H9 (cell line): ENCODE results near the gene SKP2. TPM values are rescaled to one million over a fixed set of nuclear protein-coding genes. Genes with fewer than 3 reads are reported as not detected.

Experiments
- DNase-seq: peaks from one replicate; pipeline ENCODE4 v3.0.0-alpha.2; 2017
- H2AFZ ChIP-seq: one replicate; pipeline ENCODE4 v1.6.1; 2013; ENCODE audit warnings: mild to moderate bottlenecking, low read length, control low read depth, moderate library complexity
- H2AK5ac ChIP-seq: 2 replicates; pipeline ENCODE4 v1.6.1; 2013; ENCODE audit warnings: low read length, control low read depth, mixed read lengths; ENCODE audit not compliant: insufficient read length
- H2BK120ac ChIP-seq: one replicate; pipeline ENCODE4 v1.6.1; 2013; ENCODE audit warnings: low read depth, mild to moderate bottlenecking, low read length, control low read depth, inconsistent platforms; ENCODE audit not compliant: poor library complexity, severe bottlenecking
- H2BK12ac ChIP-seq: 2 replicates; pipeline ENCODE4 v1.6.1; 2013; ENCODE audit warnings: low read length, control low read depth, mixed read lengths, low read depth; ENCODE audit not compliant: insufficient read length
- H2BK15ac ChIP-seq: 2 replicates; pipeline ENCODE4 v1.6.1; 2013; ENCODE audit warnings: low read depth, low read length, control low read depth
- H2BK20ac ChIP-seq: one replicate; pipeline ENCODE4 v1.6.1; 2013; ENCODE audit warnings: low read depth, mild to moderate bottlenecking, low read length, control low read depth, inconsistent platforms; ENCODE audit not compliant: poor library complexity, severe bottlenecking
- H2BK5ac ChIP-seq: 2 replicates; pipeline ENCODE4 v1.6.1; 2013; ENCODE audit warnings: low read length, control low read depth, mixed read lengths; ENCODE audit not compliant: insufficient read length
- H3K14ac ChIP-seq: 2 replicates; pipeline ENCODE4 v1.6.1; 2013; ENCODE audit warnings: low read length, control low read depth; ENCODE audit not compliant: insufficient read depth
- H3K18ac ChIP-seq: 2 replicates; pipeline ENCODE4 v1.6.1; 2013; ENCODE audit warnings: low read depth, mild to moderate bottlenecking, mixed read lengths, low read length, control low read depth; ENCODE audit not compliant: insufficient read length
- H3K23ac ChIP-seq: 2 replicates; pipeline ENCODE4 v1.6.1; 2013; ENCODE audit warnings: low read length, control low read depth, mixed read lengths, low read depth; ENCODE audit not compliant: insufficient read length
- H3K23me2 ChIP-seq: 2 replicates; pipeline ENCODE4 v1.6.1; 2013; ENCODE audit warnings: low read depth, mild to moderate bottlenecking, mixed read lengths, low read length, control low read depth; ENCODE audit not compliant: insufficient read length, poor library complexity, severe bottlenecking
- H3K27ac ChIP-seq: 2 replicates; pipeline ENCODE4 v1.5.1; 2013; ENCODE audit warnings: low read length, control low read depth, mixed read lengths, low read depth; ENCODE audit not compliant: insufficient read length
- H3K27me3 ChIP-seq: 2 replicates; pipeline ENCODE4 v1.6.1; 2013; ENCODE audit warnings: low read length, control low read depth, inconsistent platforms; ENCODE audit not compliant: insufficient read depth
- H3K4ac ChIP-seq: 2 replicates; pipeline ENCODE4 v1.6.1; 2013; ENCODE audit warnings: low read depth, mild to moderate bottlenecking, control low read depth, inconsistent platforms, low read length, moderate library complexity
- H3K4me1 ChIP-seq: 2 replicates; pipeline ENCODE4 v1.6.1; 2013; ENCODE audit warnings: low read length, control low read depth, inconsistent platforms; ENCODE audit not compliant: insufficient read depth
- H3K4me2 ChIP-seq: 2 replicates; pipeline ENCODE4 v1.6.1; 2013; ENCODE audit warnings: low read length, control low read depth, mixed read lengths; ENCODE audit not compliant: insufficient read length, insufficient read depth
- H3K56ac ChIP-seq: 2 replicates; pipeline ENCODE4 v1.6.1; 2013; ENCODE audit warnings: low read depth, mild to moderate bottlenecking, mixed read lengths, low read length, control low read depth; ENCODE audit not compliant: insufficient read length
- H3K79me1 ChIP-seq: 2 replicates; pipeline ENCODE4 v1.6.1; 2013; ENCODE audit warnings: low read depth, mild to moderate bottlenecking, moderate library complexity, low read length, control low read depth, inconsistent platforms; ENCODE audit not compliant: insufficient read depth, poor library complexity, severe bottlenecking
- H3K79me2 ChIP-seq: 2 replicates; pipeline ENCODE4 v1.6.1; 2013; ENCODE audit warnings: low read length, control low read depth, inconsistent platforms; ENCODE audit not compliant: insufficient read depth
- H3K9ac ChIP-seq: 2 replicates; pipeline ENCODE4 v1.6.1; 2013; ENCODE audit warnings: low read length, control low read depth, mixed read lengths; ENCODE audit not compliant: insufficient read length; ENCODE audit errors: extremely low read depth
- H3K9me3 ChIP-seq: one replicate; pipeline ENCODE4 v1.6.1; 2013; ENCODE audit warnings: low read depth, low read length, inconsistent platforms; ENCODE audit not compliant: control insufficient read depth
- H3T11ph ChIP-seq: one replicate; pipeline ENCODE4 v1.6.1; 2013; ENCODE audit warnings: mild to moderate bottlenecking, low read length, control low read depth, inconsistent platforms
- H4K20me1 ChIP-seq: one replicate; pipeline ENCODE4 v1.6.1; 2013; ENCODE audit not compliant: control insufficient read depth, insufficient read length, insufficient read depth
- H4K5ac ChIP-seq: 2 replicates; pipeline ENCODE4 v1.6.1; 2013; ENCODE audit warnings: low read depth, mild to moderate bottlenecking, mixed read lengths, low read length, control low read depth; ENCODE audit not compliant: insufficient read length
- H4K8ac ChIP-seq: replicated peaks from 2 replicates; pipeline ENCODE4 v1.6.1; 2013; ENCODE audit warnings: low read length, control low read depth, mixed read lengths, low read depth; ENCODE audit not compliant: insufficient read length
- H4K91ac ChIP-seq: 2 replicates; pipeline ENCODE4 v1.6.1; 2013; ENCODE audit warnings: low read depth, mild to moderate bottlenecking, moderate library complexity, mixed read lengths, low read length, control low read depth; ENCODE audit not compliant: insufficient read length
- H3K27ac Mint-ChIP-seq, 3 experiments: 2 replicates in 2 of 3; 3 replicates in 1 of 3; pipeline ENCODE4 v1.8.0; 2020 to 2021; ENCODE audit warnings: mixed read lengths in 3 of 3, mild to moderate bottlenecking in 1 of 3, moderate library complexity in 1 of 3
- H3K27me3 Mint-ChIP-seq: 2 replicates; pipeline ENCODE4 v1.8.0; 2021; ENCODE audit warnings: low read depth, mild to moderate bottlenecking, moderate library complexity, mixed read lengths
- H3K36me3 Mint-ChIP-seq, 3 experiments: 2 replicates in 2 of 3; 3 replicates in 1 of 3; pipeline ENCODE4 v1.8.0; 2020 to 2021; ENCODE audit warnings: low read depth in 3 of 3, mixed read lengths in 3 of 3; ENCODE audit not compliant: insufficient read depth in 1 of 3
- H3K4me1 Mint-ChIP-seq, 2 experiments: 2 replicates each; pipeline ENCODE4 v1.8.0; 2020; ENCODE audit warnings: mixed read lengths in 2 of 2
- H3K4me3 Mint-ChIP-seq, 2 experiments: 2 replicates in 1 of 2; 3 replicates in 1 of 2; pipeline ENCODE4 v1.8.0; 2020 to 2021; ENCODE audit warnings: mild to moderate bottlenecking in 2 of 2, mixed read lengths in 2 of 2, moderate library complexity in 1 of 2
- H3K9me3 Mint-ChIP-seq, 2 experiments: 2 replicates in 1 of 2; 3 replicates in 1 of 2; pipeline ENCODE4 v1.8.0; 2020; ENCODE audit warnings: mild to moderate bottlenecking in 2 of 2, mixed read lengths in 2 of 2, moderate library complexity in 1 of 2
- total RNA-seq: library from RNA; stranded (reverse); gene quantifications from 2 replicates; pipeline ENCODE4 v1.2.1, GENCODE V29; 2021
- TF ChIP-seq, protein P1 (sequence below): fragments of 200-600 bp; sonication (generic); conservative IDR thresholded peaks from 3 replicates; pipeline ENCODE4 v1.8.0; 2021; ENCODE audit warnings: antibody characterized with exemption, mild to moderate bottlenecking

The SKP2 gene
- total RNA-seq, 1 experiment from 2014 or later, result 103 TPM

DNA sequence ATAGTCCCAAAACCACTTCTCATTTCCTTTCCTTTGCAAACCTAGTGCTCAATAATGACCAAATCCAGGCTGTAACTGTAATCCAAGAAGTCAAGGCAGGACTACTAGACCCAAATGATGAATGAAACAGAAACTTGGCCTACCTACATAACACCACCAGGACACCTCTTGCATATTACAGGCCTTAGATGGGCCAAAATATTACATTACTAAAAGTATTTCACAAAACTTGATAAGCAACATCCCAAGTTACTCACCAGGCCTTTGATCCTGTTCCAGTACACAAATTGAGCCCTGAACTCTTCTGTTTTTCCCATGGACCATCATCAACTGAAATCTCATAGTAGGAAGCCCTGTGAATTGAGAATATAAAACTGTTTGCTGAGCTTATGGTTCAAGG is 55.0 kb downstream of the SKP2 start:
- no peak overlapping the region for H4K91ac ChIP-seq
- H3K4me1 ChIP-seq, result no peaks in the 10 kb centered on the region
- H3K23me2 ChIP-seq, result no peaks in the 10 kb centered on the region
- no peak overlapping the region for H2BK120ac ChIP-seq
- H3K4me2 ChIP-seq, result no peak overlapping the region
- H3K4me3 Mint-ChIP-seq, result no peak overlapping the region
- H2BK20ac ChIP-seq, result no peak overlapping the region
- no peaks in the 10 kb centered on the region for H3K9me3 Mint-ChIP-seq
- no peaks in the 10 kb centered on the region for H3K79me2 ChIP-seq
- H3K18ac ChIP-seq, result no peak overlapping the region
- H3K79me1 ChIP-seq, result no peaks in the 10 kb centered on the region
- no peak for DNase-seq
- no peak overlapping the region for H2AK5ac ChIP-seq
- no peaks in the 10 kb centered on the region for H4K20me1 ChIP-seq
- no peaks in the 10 kb centered on the region for H3K9me3 ChIP-seq
- no peak overlapping the region for H2BK12ac ChIP-seq
- no peak overlapping the region for H2AFZ ChIP-seq
- TF ChIP-seq, protein P1, sequence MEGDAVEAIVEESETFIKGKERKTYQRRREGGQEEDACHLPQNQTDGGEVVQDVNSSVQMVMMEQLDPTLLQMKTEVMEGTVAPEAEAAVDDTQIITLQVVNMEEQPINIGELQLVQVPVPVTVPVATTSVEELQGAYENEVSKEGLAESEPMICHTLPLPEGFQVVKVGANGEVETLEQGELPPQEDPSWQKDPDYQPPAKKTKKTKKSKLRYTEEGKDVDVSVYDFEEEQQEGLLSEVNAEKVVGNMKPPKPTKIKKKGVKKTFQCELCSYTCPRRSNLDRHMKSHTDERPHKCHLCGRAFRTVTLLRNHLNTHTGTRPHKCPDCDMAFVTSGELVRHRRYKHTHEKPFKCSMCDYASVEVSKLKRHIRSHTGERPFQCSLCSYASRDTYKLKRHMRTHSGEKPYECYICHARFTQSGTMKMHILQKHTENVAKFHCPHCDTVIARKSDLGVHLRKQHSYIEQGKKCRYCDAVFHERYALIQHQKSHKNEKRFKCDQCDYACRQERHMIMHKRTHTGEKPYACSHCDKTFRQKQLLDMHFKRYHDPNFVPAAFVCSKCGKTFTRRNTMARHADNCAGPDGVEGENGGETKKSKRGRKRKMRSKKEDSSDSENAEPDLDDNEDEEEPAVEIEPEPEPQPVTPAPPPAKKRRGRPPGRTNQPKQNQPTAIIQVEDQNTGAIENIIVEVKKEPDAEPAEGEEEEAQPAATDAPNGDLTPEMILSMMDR, result no peak
- H3T11ph ChIP-seq, result no peak overlapping the region
- no peaks in the 10 kb centered on the region for H3K4me1 Mint-ChIP-seq
- H3K27ac Mint-ChIP-seq, result no peak overlapping the region
- H3K27ac ChIP-seq, result no peak overlapping the region
- H4K8ac ChIP-seq, result no peak overlapping the region
- H3K27me3 ChIP-seq, result no peaks in the 10 kb centered on the region
- no peak overlapping the region for H2BK15ac ChIP-seq
- H3K14ac ChIP-seq, result no peak overlapping the region
- H3K4ac ChIP-seq, result no peak overlapping the region
- no peak overlapping the region for H3K23ac ChIP-seq
- H3K36me3 Mint-ChIP-seq, result peaks cover 0 to 9% (median 7%) of the 10 kb centered on the region in 3 experiments; a peak in 5 of 7 replicates
- no peak overlapping the region for H4K5ac ChIP-seq
- H2BK5ac ChIP-seq, result no peak overlapping the region
- H3K9ac ChIP-seq, result no peak overlapping the region
- no peak overlapping the region for H3K56ac ChIP-seq
- H3K27me3 Mint-ChIP-seq, result no peaks in the 10 kb centered on the region
